Activated T-cell treated with anti-CD3 and anti-CD28 coated beads, Interleukin-2, amount 50 U/mL, for 4 hours (primary cell): Measurements from ENCODE around the gene GRB10. TPM values are rescaled to one million over a fixed set of nuclear protein-coding genes. Genes with fewer than 3 reads are reported as not detected.
"Not testable (repeated sequence)": the region's sequence is repeated elsewhere in the genome, so short reads cannot be mapped to it uniquely, and the experiment has no call there.

Experiments
- ATAC-seq, 2 donors: fragments of 200-7000 bp; cut with Tn5 transposase; one replicate each; pipeline ENCODE4 v1.10.0; 2021
- DNase-seq: peaks from one replicate; pipeline ENCODE4 v3.0.0-alpha.2; 2020
- H3K27me3 Mint-ChIP-seq: one replicate; pipeline ENCODE4 v1.8.0; 2021; ENCODE audit warnings: low read depth, mixed read lengths
- H3K36me3 Mint-ChIP-seq: one replicate; pipeline ENCODE4 v1.8.0; 2022; ENCODE audit warnings: mixed read lengths; ENCODE audit not compliant: insufficient read depth
- H3K4me1 Mint-ChIP-seq: one replicate; pipeline ENCODE4 v1.8.0; 2021; ENCODE audit warnings: low read depth, mixed read lengths
- H3K4me3 Mint-ChIP-seq: one replicate; pipeline ENCODE4 v1.8.0; 2021; ENCODE audit warnings: mild to moderate bottlenecking, moderate library complexity, mixed read lengths
- H3K9me3 Mint-ChIP-seq: one replicate; pipeline ENCODE4 v1.8.0; 2021; ENCODE audit warnings: mixed read lengths
- total RNA-seq, 3 donors: library from RNA; stranded (reverse); gene quantifications; one replicate each; pipeline ENCODE4 v1.2.1, GENCODE V29; 2021

Gene GRB10
- total RNA-seq, 3 donors from 2014 or later = 1.3 to 3.7 (median 3.3) TPM

DNA sequence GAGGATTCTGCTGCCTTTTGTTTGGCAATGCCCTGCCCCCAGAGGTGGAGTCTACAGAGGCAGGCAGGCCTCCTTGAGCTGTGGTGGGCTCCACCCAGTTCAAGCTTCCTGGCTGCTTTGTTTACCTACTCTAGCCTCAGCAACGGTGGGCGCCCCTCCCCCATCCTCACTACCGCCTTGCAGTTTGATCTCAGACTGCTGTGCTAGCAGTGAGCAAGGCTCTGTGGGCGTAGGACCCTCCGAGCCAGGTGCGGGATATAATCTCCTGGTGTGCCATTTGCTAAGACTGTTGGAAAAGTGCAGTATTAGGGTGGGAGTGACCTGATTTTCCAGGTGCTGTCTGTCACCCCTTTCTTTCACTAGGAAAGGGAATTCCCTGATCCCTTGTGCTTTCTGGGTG is 206.3 kb downstream of the GRB10 start:
- not testable (repeated sequence) for ATAC-seq, DNase-seq, H3K36me3 Mint-ChIP-seq, H3K4me3 Mint-ChIP-seq, H3K4me1 Mint-ChIP-seq
- Mint-ChIP-seq H3K9me3 (peaks cover 13% of the 10 kb centered on the region), H3K27me3 (peaks cover 19% of the 10 kb centered on the region)

GRCh38 chr7:50567715-50568261 is 214.9 kb downstream of the GRB10 start:
- no peaks in the 10 kb centered on the region for H3K4me1 Mint-ChIP-seq
- ATAC-seq (no peak), DNase-seq (no peak)
- H3K36me3 Mint-ChIP-seq = no peaks in the 10 kb centered on the region
- H3K4me3 Mint-ChIP-seq = no peak overlapping the region
- peaks cover 7% of the 10 kb centered on the region for H3K27me3 Mint-ChIP-seq
- H3K9me3 Mint-ChIP-seq = peaks cover 3% of the 10 kb centered on the region

GRCh38 chr7:50565977-50566376 is 216.7 kb downstream of the GRB10 start:
- DNase-seq (no peak), ATAC-seq (no peak)
- H3K36me3 Mint-ChIP-seq = no peaks in the 10 kb centered on the region
- H3K27me3 Mint-ChIP-seq = peaks cover 7% of the 10 kb centered on the region
- H3K4me1 Mint-ChIP-seq = no peaks in the 10 kb centered on the region
- no peak overlapping the region for H3K4me3 Mint-ChIP-seq
- H3K9me3 Mint-ChIP-seq = peaks cover 3% of the 10 kb centered on the region

DNA sequence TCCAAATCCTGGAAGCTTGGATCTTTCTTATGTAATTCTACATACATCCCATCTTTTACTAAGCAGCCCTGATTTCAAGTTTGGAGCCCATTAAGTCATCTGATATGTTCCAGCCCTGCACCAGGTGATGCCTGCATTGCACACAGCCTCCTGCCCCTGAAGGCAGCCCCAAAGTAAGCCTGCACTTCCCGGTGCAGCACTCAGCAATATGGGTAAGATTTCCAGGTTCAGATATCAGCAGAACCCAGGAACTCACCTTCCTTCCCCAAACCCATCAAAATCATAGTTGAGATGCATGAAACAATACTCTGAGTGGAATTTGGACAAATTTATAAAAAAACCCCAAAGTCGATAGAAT is 217.2 kb downstream of the GRB10 start:
- Mint-ChIP-seq H3K4me1 (no peaks in the 10 kb centered on the region), H3K36me3 (no peaks in the 10 kb centered on the region), H3K4me3 (no peak overlapping the region), H3K9me3 (peaks cover 3% of the 10 kb centered on the region), H3K27me3 (peaks cover 7% of the 10 kb centered on the region)
- ATAC-seq (no peak), DNase-seq (no peak)

DNA sequence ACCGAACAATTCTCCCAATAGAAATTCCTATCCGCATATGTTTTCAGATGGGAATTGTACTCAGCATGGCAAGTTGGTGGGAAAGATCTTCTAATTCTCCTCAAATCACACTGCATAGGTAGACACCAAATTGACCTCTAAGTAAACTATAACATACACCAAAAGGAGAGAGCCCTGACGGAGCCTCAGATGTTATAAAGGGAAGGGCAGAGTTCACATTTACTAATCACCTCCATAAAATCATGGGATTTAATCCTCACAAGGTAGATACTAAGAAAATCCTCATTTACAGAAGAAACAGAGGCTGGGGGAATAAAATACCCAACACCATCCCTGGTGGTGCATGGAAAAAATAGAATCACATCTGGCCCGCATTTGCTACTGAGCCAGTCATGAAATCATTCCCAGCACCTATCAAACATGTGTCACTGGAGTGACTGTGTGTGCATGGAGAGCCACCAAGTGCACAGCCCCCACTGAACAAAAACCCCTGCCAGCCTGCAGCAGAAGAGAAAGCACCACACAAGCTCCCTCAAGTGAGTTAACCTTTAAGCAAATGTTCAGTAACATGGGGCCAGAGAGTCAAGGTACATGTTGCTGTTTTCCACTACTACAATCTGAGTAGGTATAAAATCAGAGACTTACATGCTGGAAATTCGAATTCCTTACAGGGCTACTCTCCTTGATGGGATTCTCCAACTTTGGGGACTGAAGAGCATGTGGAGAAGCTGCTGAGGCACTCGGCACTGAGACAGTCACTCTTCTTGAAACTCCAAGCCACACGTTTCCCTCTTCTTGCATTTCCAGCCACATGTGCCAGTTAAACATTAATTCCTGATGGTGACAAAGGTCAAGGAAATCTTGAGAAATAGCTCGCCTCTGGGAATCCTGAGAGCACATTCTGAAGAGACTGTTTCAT is 217.8 kb downstream of the GRB10 start, which contains the start of gene DDC:
Gene DDC, minus strand, starts transcription at position 766 of the 919 bp plus-strand sequence. CDS start 21,320 bp downstream, outside the sequence.
- no peak for ATAC-seq
- Mint-ChIP-seq H3K36me3 (no peaks in the 10 kb centered on the region), H3K4me1 (no peaks in the 10 kb centered on the region), H3K27me3 (peaks cover 7% of the 10 kb centered on the region), H3K4me3 (no peak within 1 kb of the TSS), H3K9me3 (peaks cover 3% of the 10 kb centered on the region)
- no peak for DNase-seq

GRCh38 chr7:50564171-50564570 is 218.5 kb downstream of the GRB10 start:
- ATAC-seq = no peak
- H3K4me1 Mint-ChIP-seq = no peaks in the 10 kb centered on the region
- no peak overlapping the region for H3K4me3 Mint-ChIP-seq
- no peak for DNase-seq
- H3K36me3 Mint-ChIP-seq = no peaks in the 10 kb centered on the region
- no peaks in the 10 kb centered on the region for H3K9me3 Mint-ChIP-seq
- peaks cover 7% of the 10 kb centered on the region for H3K27me3 Mint-ChIP-seq

- Mint-ChIP-seq H3K4me1 (no peaks in the 10 kb centered on the region), H3K36me3 (no peaks in the 10 kb centered on the region), H3K27me3 (peaks cover 15% of the 10 kb centered on the region), H3K9me3 (no peaks in the 10 kb centered on the region), H3K4me3 (no peak overlapping the region)
- ATAC-seq (no peak), DNase-seq (no peak)
These were observed 220.6 kb downstream of the GRB10 start for GRCh38 chr7:50562136-50562535.

DNA sequence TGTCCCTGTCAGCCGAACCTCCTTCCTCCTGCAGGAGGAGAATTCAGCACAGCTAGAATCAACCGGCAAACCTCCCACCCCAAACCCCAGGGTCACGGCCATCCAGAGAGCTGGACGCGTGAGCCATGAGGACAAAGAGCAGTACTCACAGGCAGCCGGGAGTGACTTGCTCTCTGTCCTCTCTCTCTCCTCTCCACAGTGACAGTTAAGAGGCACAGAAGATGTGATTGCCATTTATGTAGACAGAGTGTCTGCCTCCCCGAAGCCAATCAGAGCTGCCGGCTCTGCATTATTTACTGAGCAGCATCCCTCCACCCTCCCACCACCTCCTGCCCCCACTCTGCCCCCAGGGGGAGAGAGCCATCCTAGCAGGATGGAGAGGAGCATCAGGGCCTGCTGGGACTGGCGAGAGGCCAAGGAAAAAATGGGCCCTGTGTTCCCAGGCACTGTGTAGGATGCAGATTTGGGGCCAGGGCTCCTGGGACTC is 221.8 kb downstream of the GRB10 start:
- Mint-ChIP-seq H3K36me3 (no peaks in the 10 kb centered on the region), H3K27me3 (peaks cover 22% of the 10 kb centered on the region), H3K4me1 (no peaks in the 10 kb centered on the region), H3K9me3 (no peaks in the 10 kb centered on the region), H3K4me3 (no peak overlapping the region)
- ATAC-seq = no peak
- DNase-seq = no peak

- Mint-ChIP-seq H3K9me3 (no peaks in the 10 kb centered on the region), H3K27me3 (peaks cover 21% of the 10 kb centered on the region), H3K4me1 (no peaks in the 10 kb centered on the region), H3K36me3 (no peaks in the 10 kb centered on the region), H3K4me3 (no peak overlapping the region)
- ATAC-seq (no peak), DNase-seq (no peak)
These were observed 222.8 kb downstream of the GRB10 start for GRCh38 chr7:50559881-50560280.

DNA sequence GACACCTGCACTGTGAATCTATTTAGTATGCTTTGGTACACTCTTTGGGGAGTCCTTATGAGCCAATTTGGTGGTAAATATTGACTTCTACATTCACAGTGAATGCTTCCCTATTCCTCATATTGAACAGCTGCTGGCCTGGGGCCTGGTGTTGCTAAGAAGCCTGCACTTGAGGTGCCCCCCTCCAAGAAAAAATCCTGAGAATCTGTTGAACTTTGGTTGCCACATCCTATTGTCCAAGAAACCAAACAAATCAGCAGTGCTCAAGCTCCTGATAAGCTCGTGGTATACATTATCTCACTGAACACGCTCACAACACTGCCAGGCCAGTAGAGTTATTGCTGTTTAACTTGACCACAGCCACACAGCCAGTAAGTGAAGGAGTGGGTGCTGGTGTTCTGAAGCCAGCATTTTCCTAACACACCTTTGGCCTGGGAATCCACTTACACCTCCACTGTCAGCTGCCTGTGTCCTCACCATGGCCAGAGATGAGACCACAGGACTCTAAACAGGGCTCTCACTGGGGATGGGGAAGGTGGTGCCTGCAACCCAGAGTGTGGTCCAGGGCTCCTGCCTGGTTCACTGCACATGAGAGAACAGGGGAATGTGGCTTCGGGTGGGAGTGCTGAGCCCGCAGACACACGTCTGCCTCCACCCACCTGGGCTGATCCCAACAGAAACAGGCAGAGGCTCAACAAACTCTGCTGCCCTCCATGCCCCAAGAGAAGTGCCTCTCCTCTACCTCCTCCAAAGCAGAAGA is 224.2 kb downstream of the GRB10 start:
- Mint-ChIP-seq H3K4me3 (no peak overlapping the region), H3K36me3 (no peaks in the 10 kb centered on the region), H3K9me3 (no peaks in the 10 kb centered on the region), H3K4me1 (no peaks in the 10 kb centered on the region), H3K27me3 (peaks cover 19% of the 10 kb centered on the region)
- DNase-seq (no peak), ATAC-seq (no peak)

GRCh38 chr7:50557099-50557498 is 225.6 kb downstream of the GRB10 start:
- Mint-ChIP-seq H3K27me3 (peaks cover 25% of the 10 kb centered on the region), H3K9me3 (no peaks in the 10 kb centered on the region), H3K4me1 (no peaks in the 10 kb centered on the region), H3K36me3 (no peaks in the 10 kb centered on the region), H3K4me3 (no peak overlapping the region)
- no peak for DNase-seq
- ATAC-seq = no peak

- Mint-ChIP-seq H3K27me3 (peaks cover 28% of the 10 kb centered on the region), H3K36me3 (no peaks in the 10 kb centered on the region), H3K4me3 (no peak overlapping the region), H3K9me3 (no peaks in the 10 kb centered on the region), H3K4me1 (no peaks in the 10 kb centered on the region)
- DNase-seq = no peak
- no peak for ATAC-seq
These were observed 226.3 kb downstream of the GRB10 start for GRCh38 chr7:50556247-50556991.

DNA sequence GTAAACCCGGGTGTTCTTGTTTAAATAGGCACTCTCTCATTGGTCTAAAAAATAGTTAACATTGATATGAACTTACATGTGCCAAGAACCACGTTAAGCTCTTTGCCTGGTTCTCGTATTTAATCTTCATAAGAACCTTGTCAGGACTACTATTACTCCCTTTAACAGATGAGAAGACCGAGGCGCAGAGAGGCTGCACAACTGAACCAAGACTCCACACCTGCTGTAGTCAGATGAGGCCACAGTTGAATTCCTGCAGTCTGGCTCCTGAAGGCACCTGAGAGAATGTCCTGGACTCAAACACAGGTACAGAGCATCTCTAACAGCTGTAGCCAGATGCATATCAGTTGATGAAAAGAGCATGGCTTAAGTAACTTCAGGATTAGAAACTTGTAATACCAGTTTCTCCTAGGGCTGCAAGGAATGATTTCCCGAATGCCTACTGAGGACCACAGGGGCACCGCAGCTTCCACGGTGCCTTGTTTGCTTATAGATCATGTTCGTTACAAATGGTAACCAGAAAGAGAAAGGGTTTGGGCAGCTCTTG is 227.0 kb downstream of the GRB10 start:
- H3K4me3 Mint-ChIP-seq = no peak overlapping the region
- no peaks in the 10 kb centered on the region for H3K9me3 Mint-ChIP-seq
- no peaks in the 10 kb centered on the region for H3K36me3 Mint-ChIP-seq
- no peak for DNase-seq
- H3K4me1 Mint-ChIP-seq = no peaks in the 10 kb centered on the region
- peaks cover 28% of the 10 kb centered on the region for H3K27me3 Mint-ChIP-seq
- ATAC-seq = no peak
